ENCODE data around the gene MYEOV. TPM values are rescaled to one million over a fixed set of nuclear protein-coding genes. Genes with fewer than 3 reads are reported as not detected.

The MYEOV gene
- total RNA-seq, 3 donors from 2014 or later (not counting 1 experiment from before 2014, with no cell fraction given) = 1.1 to 1.2 TPM; not detected in 1

- WGBS (ENCODE audit: insufficient coverage) = 8% methylated on average over 11 of the region's 14 CpGs
- no peaks in the 10 kb centered on the region for H3K9me3 ChIP-seq (ENCODE audit: control insufficient read depth, insufficient read depth, low read length)
- Mint-ChIP-seq H3K27ac (peak overlapping the region in 1 of 2 donors; percentile 74), H3K9me3 (no peaks in the 10 kb centered on the region), H3K4me1 (peaks cover 29 to 32% of the 10 kb centered on the region in 2 donors), H3K36me3 (no peaks in the 10 kb centered on the region), H3K4me3 (peak overlapping the region; percentile 60), H3K27me3 (ENCODE audit: low read depth in 2 of 2) (peaks cover 3 to 24% of the 10 kb centered on the region in 2 donors)
- no peaks in the 10 kb centered on the region for H3K36me3 ChIP-seq (ENCODE audit: control insufficient read depth, insufficient read depth, low read length)
- TF ChIP-seq CTCF (IDR thresholded peaks at IDR 0.05) = no peak
- H3K4me1 ChIP-seq (ENCODE audit: control insufficient read depth, insufficient read depth, low read length) = peaks cover 24% of the 10 kb centered on the region
- H3K4me3 ChIP-seq (ENCODE audit: low read length) = no peak overlapping the region
- intact Hi-C loops (cut with micrococcal nuclease) = no loop called here
- DNase-seq = peak in 1 of 2 donors; percentile 62
- H3K27ac ChIP-seq (ENCODE audit: low read length) = peak overlapping the region; percentile 13
- ATAC-seq = peak in 2 of 3 donors; percentile 54 to 67
- H3K27me3 ChIP-seq (ENCODE audit: control insufficient read depth, insufficient read depth, low read length) = no peaks in the 10 kb centered on the region
Observed at GRCh38 chr11:69311767-69312385, 17.9 kb downstream of the MYEOV start.

GRCh38 chr11:69312453-69313404, 18.8 kb downstream of the MYEOV start:
- Histone ChIP-seq H3K4me3 (ENCODE audit: low read length) (no peak overlapping the region), H3K9me3 (ENCODE audit: control insufficient read depth, insufficient read depth, low read length) (no peaks in the 10 kb centered on the region), H3K36me3 (ENCODE audit: control insufficient read depth, insufficient read depth, low read length) (no peaks in the 10 kb centered on the region), H3K4me1 (ENCODE audit: control insufficient read depth, insufficient read depth, low read length) (peaks cover 24% of the 10 kb centered on the region), H3K27ac (ENCODE audit: low read length) (no peak overlapping the region), H3K27me3 (ENCODE audit: control insufficient read depth, insufficient read depth, low read length) (no peaks in the 10 kb centered on the region)
- no peak for DNase-seq
- Mint-ChIP-seq H3K4me1 (peaks cover 33 to 38% of the 10 kb centered on the region in 2 donors), H3K9me3 (no peaks in the 10 kb centered on the region), H3K36me3 (no peaks in the 10 kb centered on the region), H3K27ac (peak overlapping the region in 1 of 2 donors; percentile 74), H3K4me3 (no peak overlapping the region), H3K27me3 (ENCODE audit: low read depth in 2 of 2) (peaks cover 3 to 30% of the 10 kb centered on the region in 2 donors)
- intact Hi-C loops (cut with micrococcal nuclease) = no loop called here
- 52% methylated on average over 15 of the region's 15 CpGs for WGBS (ENCODE audit: insufficient coverage)
- no peak for TF ChIP-seq CTCF (IDR thresholded peaks at IDR 0.05)
- peak in 1 of 3 donors; percentile 16 for ATAC-seq

GRCh38 chr11:69313992-69314391, 20.0 kb downstream of the MYEOV start:
- 96% methylated on average over 1 of the region's 2 CpGs for WGBS (ENCODE audit: insufficient coverage)
- DNase-seq (no peak), ATAC-seq (no peak)
- no peaks in the 10 kb centered on the region for H3K36me3 ChIP-seq (ENCODE audit: control insufficient read depth, insufficient read depth, low read length)
- Mint-ChIP-seq H3K27ac (no peak overlapping the region), H3K4me1 (peaks cover 28 to 37% of the 10 kb centered on the region in 2 donors), H3K9me3 (no peaks in the 10 kb centered on the region), H3K36me3 (no peaks in the 10 kb centered on the region), H3K27me3 (ENCODE audit: low read depth in 2 of 2) (peaks cover 3 to 31% of the 10 kb centered on the region in 2 donors), H3K4me3 (no peak overlapping the region)
- intact Hi-C loops (cut with micrococcal nuclease) = no loop called here
- H3K27me3 ChIP-seq (ENCODE audit: control insufficient read depth, insufficient read depth, low read length) = no peaks in the 10 kb centered on the region
- no peak overlapping the region for H3K4me3 ChIP-seq (ENCODE audit: low read length)
- H3K9me3 ChIP-seq (ENCODE audit: control insufficient read depth, insufficient read depth, low read length) = no peaks in the 10 kb centered on the region
- peaks cover 24% of the 10 kb centered on the region for H3K4me1 ChIP-seq (ENCODE audit: control insufficient read depth, insufficient read depth, low read length)
- no peak overlapping the region for H3K27ac ChIP-seq (ENCODE audit: low read length)
- TF ChIP-seq CTCF (IDR thresholded peaks at IDR 0.05) = no peak

All from natural killer cell (primary cell).